ENCODE data around the gene CTNNB1.

DNA sequence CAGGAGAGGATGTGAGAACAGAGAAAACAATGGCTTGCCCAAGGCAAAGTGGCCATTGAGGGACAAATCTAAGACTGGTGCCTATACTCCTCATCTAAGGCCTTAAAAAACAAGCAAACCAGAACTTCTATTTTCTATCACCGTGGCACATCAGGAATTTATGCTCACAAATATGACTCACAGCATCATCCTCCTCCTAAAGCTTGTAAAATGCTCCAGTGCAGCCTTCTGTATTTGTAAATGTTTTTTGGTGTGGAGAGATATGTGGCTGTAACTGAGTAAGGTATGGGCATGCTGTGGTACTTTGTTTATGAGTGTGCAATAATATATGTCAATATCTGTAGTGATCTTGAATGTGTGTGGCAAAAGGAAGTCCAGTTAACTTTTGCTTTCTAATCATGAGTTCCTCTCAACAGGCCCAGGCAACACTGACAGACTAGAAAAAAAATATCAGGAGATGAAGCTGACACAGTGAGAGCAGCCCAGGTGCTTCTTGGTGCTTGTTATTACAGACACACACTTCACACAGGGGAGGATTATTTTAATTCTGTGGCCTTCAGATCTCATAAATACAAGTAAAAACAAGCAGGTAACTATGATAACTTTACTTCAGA, 60.3 kb downstream of the CTNNB1 start:
- TF ChIP-seq CTCF (IDR thresholded peaks at IDR 0.05) (no peak), POLR2A (IDR thresholded peaks at IDR 0.05) (no peak)

Data from Peyer's patch (tissue), 4 donors.